ENCODE results near the gene SELENOF. TPM values are rescaled to one million over a fixed set of nuclear protein-coding genes. Genes with fewer than 3 reads are reported as not detected.

The SELENOF gene
- total and polyA plus RNA-seq, 3 experiments from 2014 or later = 157 to 356 (median 158) TPM

GRCh38 chr1:86948212-86948611, 34.3 kb upstream of the SELENOF start:
- Mint-ChIP-seq H3K4me1 (peaks cover 4 to 24% (median 15%) of the 10 kb centered on the region in 3 donors), H3K27me3 (no peaks in the 10 kb centered on the region), H3K4me3 (no peak overlapping the region), H3K9me3 (no peaks in the 10 kb centered on the region), H3K27ac (no peak overlapping the region), H3K36me3 (no peaks in the 10 kb centered on the region)
- CTCF ChIA-PET = no interaction called here
- H3K9me3 ChIP-seq (ENCODE audit: low read length) = no peaks in the 10 kb centered on the region
- POLR2A ChIA-PET = no interaction called here
- no peak for DNase-seq
- no peak overlapping the region for H3K4me3 ChIP-seq (ENCODE audit: low read length)
- H3K36me3 ChIP-seq (ENCODE audit: insufficient read depth, low read length) = no peaks in the 10 kb centered on the region
- no peak overlapping the region for H3K27ac ChIP-seq (ENCODE audit: low read depth, low read length)
- H3K4me1 ChIP-seq (ENCODE audit: insufficient read depth, low read length) = no peaks in the 10 kb centered on the region
- no peaks in the 10 kb centered on the region for H3K27me3 ChIP-seq (ENCODE audit: insufficient read depth, low read length, poor library complexity, severe bottlenecking)

GRCh38 chr1:86942743-86943142, 28.8 kb upstream of the SELENOF start:
- no peak overlapping the region for H3K27ac Mint-ChIP-seq

GRCh38 chr1:86942042-86942441, 28.1 kb upstream of the SELENOF start:
- no peaks in the 10 kb centered on the region for H3K9me3 ChIP-seq (ENCODE audit: low read length)
- H3K27me3 ChIP-seq (ENCODE audit: insufficient read depth, low read length, poor library complexity, severe bottlenecking) = no peaks in the 10 kb centered on the region
- H3K4me3 Mint-ChIP-seq = no peak overlapping the region
- CTCF ChIA-PET = no interaction called here
- no peak overlapping the region for H3K27ac ChIP-seq (ENCODE audit: low read depth, low read length)
- H3K4me3 ChIP-seq (ENCODE audit: low read length) = no peak overlapping the region
- H3K4me1 Mint-ChIP-seq = peaks cover 8 to 21% (median 15%) of the 10 kb centered on the region in 3 donors
- no peak overlapping the region for H3K27ac Mint-ChIP-seq
- no peak for DNase-seq
- no peaks in the 10 kb centered on the region for H3K4me1 ChIP-seq (ENCODE audit: insufficient read depth, low read length)
- H3K9me3 Mint-ChIP-seq = no peaks in the 10 kb centered on the region
- no peaks in the 10 kb centered on the region for H3K27me3 Mint-ChIP-seq
- peaks cover 0 to 1% (median 0%) of the 10 kb centered on the region in 3 donors for H3K36me3 Mint-ChIP-seq
- POLR2A ChIA-PET = no interaction called here
- H3K36me3 ChIP-seq (ENCODE audit: insufficient read depth, low read length) = no peaks in the 10 kb centered on the region

More at GRCh38 chr1:86942743-86943142, 28.8 kb upstream of the SELENOF start:
- H3K4me1 Mint-ChIP-seq = peaks cover 7 to 21% (median 15%) of the 10 kb centered on the region in 3 donors
- no peaks in the 10 kb centered on the region for H3K9me3 Mint-ChIP-seq
- H3K4me3 Mint-ChIP-seq = no peak overlapping the region
- Histone ChIP-seq H3K9me3 (ENCODE audit: low read length) (no peaks in the 10 kb centered on the region), H3K27me3 (ENCODE audit: insufficient read depth, low read length, poor library complexity, severe bottlenecking) (no peaks in the 10 kb centered on the region), H3K4me1 (ENCODE audit: insufficient read depth, low read length) (no peaks in the 10 kb centered on the region), H3K36me3 (ENCODE audit: insufficient read depth, low read length) (no peaks in the 10 kb centered on the region), H3K4me3 (ENCODE audit: low read length) (no peak overlapping the region), H3K27ac (ENCODE audit: low read depth, low read length) (no peak overlapping the region)
- DNase-seq = no peak
- ChIA-PET POLR2A (no interaction called here), CTCF (no interaction called here)
- peaks cover 0 to 1% (median 0%) of the 10 kb centered on the region in 3 donors for H3K36me3 Mint-ChIP-seq
- no peaks in the 10 kb centered on the region for H3K27me3 Mint-ChIP-seq

GRCh38 chr1:86940599-86940998, 26.7 kb upstream of the SELENOF start:
- DNase-seq = no peak
- H3K4me1 ChIP-seq (ENCODE audit: insufficient read depth, low read length) = no peaks in the 10 kb centered on the region
- H3K27me3 ChIP-seq (ENCODE audit: insufficient read depth, low read length, poor library complexity, severe bottlenecking) = no peaks in the 10 kb centered on the region
- Mint-ChIP-seq H3K27me3 (no peaks in the 10 kb centered on the region), H3K4me1 (peaks cover 7 to 12% (median 10%) of the 10 kb centered on the region in 3 donors), H3K4me3 (no peak overlapping the region), H3K9me3 (no peaks in the 10 kb centered on the region), H3K27ac (no peak overlapping the region), H3K36me3 (peaks cover 0 to 1% (median 0%) of the 10 kb centered on the region in 3 donors)
- H3K4me3 ChIP-seq (ENCODE audit: low read length) = no peak overlapping the region
- H3K36me3 ChIP-seq (ENCODE audit: insufficient read depth, low read length) = no peaks in the 10 kb centered on the region
- no peaks in the 10 kb centered on the region for H3K9me3 ChIP-seq (ENCODE audit: low read length)
- H3K27ac ChIP-seq (ENCODE audit: low read depth, low read length) = no peak overlapping the region
- CTCF ChIA-PET = no interaction called here
- POLR2A ChIA-PET = no interaction called here

GRCh38 chr1:86939406-86939805, 25.5 kb upstream of the SELENOF start:
- Histone ChIP-seq H3K36me3 (ENCODE audit: insufficient read depth, low read length) (no peaks in the 10 kb centered on the region), H3K27me3 (ENCODE audit: insufficient read depth, low read length, poor library complexity, severe bottlenecking) (no peaks in the 10 kb centered on the region), H3K4me1 (ENCODE audit: insufficient read depth, low read length) (no peaks in the 10 kb centered on the region), H3K4me3 (ENCODE audit: low read length) (no peak overlapping the region), H3K9me3 (ENCODE audit: low read length) (no peaks in the 10 kb centered on the region), H3K27ac (ENCODE audit: low read depth, low read length) (no peak overlapping the region)
- H3K4me3 Mint-ChIP-seq = no peak overlapping the region
- CTCF ChIA-PET = no interaction called here
- H3K36me3 Mint-ChIP-seq = peaks cover 0 to 1% (median 0%) of the 10 kb centered on the region in 3 donors
- no peaks in the 10 kb centered on the region for H3K9me3 Mint-ChIP-seq
- H3K27me3 Mint-ChIP-seq = no peaks in the 10 kb centered on the region
- POLR2A ChIA-PET = no interaction called here
- H3K4me1 Mint-ChIP-seq = peaks cover 8 to 14% (median 12%) of the 10 kb centered on the region in 3 donors
- DNase-seq = no peak
- no peak overlapping the region for H3K27ac Mint-ChIP-seq

- Mint-ChIP-seq H3K36me3 (peaks cover 0 to 1% (median 0%) of the 10 kb centered on the region in 3 donors), H3K4me1 (peaks cover 9 to 18% (median 16%) of the 10 kb centered on the region in 3 donors), H3K27me3 (no peaks in the 10 kb centered on the region), H3K4me3 (no peak overlapping the region), H3K9me3 (no peaks in the 10 kb centered on the region), H3K27ac (peak overlapping the region in 1 of 8 donors; percentile 23)
- Histone ChIP-seq H3K27ac (ENCODE audit: low read depth, low read length) (no peak overlapping the region), H3K27me3 (ENCODE audit: insufficient read depth, low read length, poor library complexity, severe bottlenecking) (no peaks in the 10 kb centered on the region), H3K36me3 (ENCODE audit: insufficient read depth, low read length) (no peaks in the 10 kb centered on the region), H3K9me3 (ENCODE audit: low read length) (no peaks in the 10 kb centered on the region), H3K4me1 (ENCODE audit: insufficient read depth, low read length) (no peaks in the 10 kb centered on the region), H3K4me3 (ENCODE audit: low read length) (no peak overlapping the region)
- POLR2A ChIA-PET = no interaction called here
- CTCF ChIA-PET = no interaction called here
- no peak for DNase-seq
Measured at GRCh38 chr1:86938855-86939254, 24.9 kb upstream of the SELENOF start.

GRCh38 chr1:86938450-86938849, 24.5 kb upstream of the SELENOF start:
- H3K4me3 ChIP-seq (ENCODE audit: low read length) = no peak overlapping the region
- Mint-ChIP-seq H3K4me1 (peaks cover 13 to 22% (median 20%) of the 10 kb centered on the region in 3 donors), H3K27ac (peak overlapping the region in 2 of 8 donors; percentile 9 to 23), H3K27me3 (no peaks in the 10 kb centered on the region), H3K36me3 (peaks cover 0 to 1% (median 0%) of the 10 kb centered on the region in 3 donors), H3K9me3 (no peaks in the 10 kb centered on the region), H3K4me3 (no peak overlapping the region)
- CTCF ChIA-PET = no interaction called here
- POLR2A ChIA-PET = no interaction called here
- DNase-seq = no peak
- H3K4me1 ChIP-seq (ENCODE audit: insufficient read depth, low read length) = no peaks in the 10 kb centered on the region
- H3K27ac ChIP-seq (ENCODE audit: low read depth, low read length) = no peak overlapping the region
- H3K27me3 ChIP-seq (ENCODE audit: insufficient read depth, low read length, poor library complexity, severe bottlenecking) = no peaks in the 10 kb centered on the region
- H3K9me3 ChIP-seq (ENCODE audit: low read length) = no peaks in the 10 kb centered on the region
- no peaks in the 10 kb centered on the region for H3K36me3 ChIP-seq (ENCODE audit: insufficient read depth, low read length)

- Mint-ChIP-seq H3K36me3 (no peaks in the 10 kb centered on the region), H3K4me3 (no peak overlapping the region), H3K27me3 (no peaks in the 10 kb centered on the region), H3K4me1 (peaks cover 14 to 29% (median 16%) of the 10 kb centered on the region in 3 donors), H3K27ac (peak overlapping the region in 2 of 8 donors; percentile 51 to 61), H3K9me3 (no peaks in the 10 kb centered on the region)
- ChIA-PET POLR2A (interaction anchor here (0.6 kb wide), 1 partner anchor 20 kb away, joined by 3 read pairs; no protein-coding TSS in a partner anchor), CTCF (no interaction called here)
- Histone ChIP-seq H3K4me3 (ENCODE audit: low read length) (no peak overlapping the region), H3K36me3 (ENCODE audit: insufficient read depth, low read length) (no peaks in the 10 kb centered on the region), H3K27ac (ENCODE audit: low read depth, low read length) (peak overlapping the region; percentile 49), H3K9me3 (ENCODE audit: low read length) (no peaks in the 10 kb centered on the region), H3K27me3 (ENCODE audit: insufficient read depth, low read length, poor library complexity, severe bottlenecking) (no peaks in the 10 kb centered on the region), H3K4me1 (ENCODE audit: insufficient read depth, low read length) (no peaks in the 10 kb centered on the region)
- peak in 1 of 5 donors; percentile 10 for DNase-seq
Measured at GRCh38 chr1:86933562-86934377, 19.8 kb upstream of the SELENOF start.

Data from CD8-positive, alpha-beta memory T cell (primary cell).